ENCODE measurements around the gene C18orf63.

The C18orf63 gene

DNA sequence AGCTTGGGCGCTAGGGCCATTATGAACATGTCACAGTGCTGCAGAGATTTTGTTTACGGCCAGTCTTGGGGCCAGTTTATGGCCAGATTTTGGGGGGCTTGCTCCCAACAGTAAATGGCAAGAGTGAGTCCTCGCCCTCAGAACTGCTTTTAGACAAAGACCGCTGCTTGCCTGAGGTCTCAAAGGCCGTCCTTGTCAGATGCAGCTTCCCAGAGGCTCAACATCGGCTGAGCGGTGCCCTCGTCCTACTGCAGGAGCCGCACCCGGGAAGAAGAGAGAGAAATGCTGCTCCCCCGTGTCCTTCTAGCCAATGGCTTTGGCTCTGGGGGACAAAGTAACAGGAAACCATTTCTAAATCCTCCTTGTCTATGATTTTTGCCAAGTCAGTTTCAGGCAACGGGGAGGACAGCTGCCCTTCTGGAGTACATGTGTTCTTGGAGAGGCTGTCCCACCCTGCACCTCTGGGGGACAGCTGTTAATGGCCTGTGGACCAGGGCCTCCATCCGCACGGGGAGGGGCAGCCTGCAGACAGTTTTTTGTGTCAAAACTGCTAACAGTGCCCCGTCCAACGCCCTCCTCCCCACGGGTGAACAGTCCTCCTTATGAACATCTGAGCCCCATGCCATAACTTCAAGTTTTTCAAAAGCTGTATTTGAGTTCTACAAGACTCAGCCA lies 66.1 kb downstream of the C18orf63 start:
- DNase-seq: no peak

DNA sequence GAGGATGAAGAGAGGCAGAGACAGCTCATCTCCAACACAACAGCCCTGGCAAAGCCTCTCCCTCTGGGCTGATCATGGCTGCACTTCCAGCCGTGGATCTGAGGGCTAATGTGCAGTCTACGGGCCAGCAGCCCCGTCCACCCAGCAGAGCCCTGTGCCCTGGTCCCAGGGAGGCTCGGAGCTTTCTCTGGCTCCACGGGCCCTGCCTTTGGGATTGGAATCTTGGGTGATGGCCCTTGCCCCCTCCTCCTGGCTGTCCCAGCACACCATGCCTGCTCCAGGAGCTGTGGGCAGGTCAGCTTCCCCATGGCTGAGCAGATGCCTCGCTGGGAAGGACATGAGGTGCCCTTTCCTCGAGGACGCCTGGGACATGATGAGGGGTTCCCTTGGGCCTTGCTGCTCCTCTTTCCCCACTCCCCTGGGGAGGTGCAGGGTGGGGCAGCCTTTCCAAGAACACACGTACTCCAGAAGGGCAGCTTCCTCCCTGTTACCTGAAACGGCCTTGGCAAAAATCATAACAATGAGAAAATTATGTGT lies 66.9 kb downstream of the C18orf63 start:
- DNase-seq: no peak

DNA sequence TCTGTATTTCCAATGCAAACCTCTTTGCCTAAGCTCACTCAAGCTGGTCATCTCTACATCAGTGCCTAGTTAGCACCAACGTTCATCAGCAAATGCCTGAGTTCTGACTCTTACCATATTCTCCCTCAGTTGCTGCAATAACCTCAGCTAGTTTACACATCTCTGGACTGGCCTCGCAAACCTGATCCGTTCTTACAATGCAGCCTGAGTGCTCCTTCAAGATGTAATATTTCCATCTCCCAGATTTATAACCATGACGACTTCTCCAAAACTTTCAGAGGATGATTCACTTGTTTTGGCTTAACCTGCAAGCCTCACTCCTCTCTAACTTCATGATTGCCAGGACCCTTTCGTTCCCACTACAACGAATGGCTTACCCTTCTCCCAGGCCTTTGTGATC lies 71.7 kb downstream of the C18orf63 start:
- DNase-seq: no peak

- DNase-seq: no peak
Measured at GRCh38 chr18:74388227-74388626, 72.6 kb downstream of the C18orf63 start.

DNA sequence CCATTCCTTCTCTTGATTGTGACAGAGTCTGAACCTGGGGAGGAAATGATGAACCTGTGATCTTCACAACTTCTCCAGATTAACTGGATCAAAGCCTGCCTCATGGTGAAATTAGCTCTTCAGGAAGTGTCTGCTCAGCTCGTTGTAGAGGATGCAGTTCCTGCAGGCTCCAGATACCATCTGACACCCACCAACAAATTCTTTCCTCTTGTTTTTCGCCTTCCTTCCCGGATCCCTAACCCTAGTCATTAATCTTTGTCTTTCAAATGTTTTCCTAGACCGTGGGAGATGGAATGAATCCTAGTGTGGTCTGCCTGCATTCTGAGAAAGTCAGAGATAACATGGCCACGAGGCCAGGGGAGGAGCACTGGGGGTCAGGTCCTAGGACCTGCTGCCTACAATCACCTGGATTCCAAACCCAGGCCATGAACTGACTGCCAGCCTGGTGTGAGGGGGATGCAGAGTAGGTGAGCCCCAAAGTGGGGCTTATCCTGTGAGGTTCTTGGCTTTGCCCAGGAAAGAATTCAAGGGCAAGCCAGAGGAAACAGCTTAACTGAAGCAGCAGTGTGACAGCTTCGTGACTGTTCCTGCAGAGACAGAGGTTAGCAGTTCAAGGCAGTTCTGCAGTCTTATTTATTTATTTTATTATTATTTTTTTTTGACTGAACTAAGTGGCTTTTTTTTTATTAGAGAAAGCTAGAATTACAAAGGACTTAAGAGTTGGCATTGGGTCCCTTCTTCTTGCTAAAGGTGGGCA lies 73.7 kb downstream of the C18orf63 start:
- DNase-seq: no peak

DNA sequence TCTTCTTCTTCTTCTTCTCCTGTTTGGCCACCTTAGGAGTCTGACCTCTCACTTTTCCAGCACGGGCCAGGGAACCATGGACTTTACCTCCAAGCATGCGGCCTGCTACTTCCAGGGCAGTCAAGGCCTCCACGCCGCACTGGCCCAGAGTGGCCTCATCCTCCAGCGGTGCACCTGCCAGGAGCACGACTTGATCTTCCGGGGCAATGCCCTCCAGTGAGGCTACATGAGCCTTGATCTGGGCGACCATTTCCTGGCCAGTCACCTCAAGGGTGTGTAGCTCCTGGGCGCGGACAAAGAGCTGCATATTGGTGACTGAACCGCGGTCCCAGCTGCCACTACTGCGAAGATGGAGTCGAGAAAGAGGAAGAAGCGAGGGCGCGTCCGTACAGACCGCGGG lies 74.4 kb downstream of the C18orf63 start:
- no peak for DNase-seq

- DNase-seq: no peak
Measured at GRCh38 chr18:74390900-74391299, 75.3 kb downstream of the C18orf63 start.

DNA sequence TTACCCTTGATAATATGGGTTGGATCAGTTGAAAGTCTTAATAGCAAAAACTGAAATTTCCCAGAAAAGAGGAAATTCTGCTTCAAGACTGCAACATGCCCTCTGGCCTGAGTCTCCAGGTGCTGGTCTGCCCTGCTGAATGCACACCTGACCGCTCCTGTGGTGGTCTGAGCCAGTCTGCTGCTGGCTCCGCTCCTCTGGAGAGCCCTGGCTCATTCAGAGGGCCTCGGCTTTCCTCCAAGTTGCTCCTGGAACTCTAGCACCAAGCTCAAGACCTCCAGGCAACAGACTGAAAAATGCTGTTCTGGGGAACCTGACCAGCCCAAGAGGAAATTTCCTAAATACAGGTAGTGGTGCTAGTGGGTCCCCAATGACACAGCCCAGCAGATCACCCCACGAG lies 76.7 kb downstream of the C18orf63 start:
- no peak for DNase-seq

DNA sequence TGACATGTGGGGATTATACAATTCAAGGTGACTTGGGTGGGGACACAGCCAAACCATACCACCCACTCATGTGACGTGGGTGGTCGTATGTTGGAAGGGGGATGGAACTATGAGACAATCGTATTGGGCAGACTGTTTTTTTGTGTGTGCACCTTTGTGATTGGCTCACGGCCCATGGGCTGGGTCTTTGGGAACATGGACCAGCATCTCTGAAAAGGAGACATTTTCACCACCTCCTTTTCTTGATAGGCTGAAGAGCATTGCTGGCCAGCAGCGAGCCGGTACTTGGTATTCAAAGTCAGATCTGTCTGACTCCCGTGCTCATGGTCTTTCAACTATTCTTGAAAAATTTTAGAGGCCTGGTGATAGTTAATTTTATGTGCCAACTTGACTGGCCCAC lies 79.4 kb downstream of the C18orf63 start:
- DNase-seq: no peak

DNA sequence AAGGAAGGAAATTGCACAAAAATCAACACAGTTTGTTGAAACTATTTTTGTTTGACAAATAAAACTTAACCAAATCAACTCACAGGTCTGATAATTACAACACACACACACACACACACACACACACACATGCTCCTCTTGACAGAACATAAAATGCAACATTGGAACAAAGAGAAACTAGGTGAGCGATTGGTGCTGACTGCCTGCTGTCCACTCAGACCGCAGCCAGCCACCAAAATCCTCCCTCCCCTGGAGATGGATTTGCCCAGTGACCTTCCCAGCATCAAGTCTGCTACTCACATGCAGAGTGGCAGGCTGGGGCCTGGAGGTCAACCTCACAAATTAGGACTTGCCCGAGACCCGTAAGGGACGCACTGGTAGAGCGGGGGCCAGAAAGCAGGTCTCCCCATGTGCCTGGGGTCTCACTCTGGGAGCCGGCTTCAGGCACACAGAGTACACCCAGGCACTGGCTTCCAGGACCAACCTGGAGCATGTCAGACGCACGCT lies 80.1 kb downstream of the C18orf63 start:
- DNase-seq: no peak

DNA sequence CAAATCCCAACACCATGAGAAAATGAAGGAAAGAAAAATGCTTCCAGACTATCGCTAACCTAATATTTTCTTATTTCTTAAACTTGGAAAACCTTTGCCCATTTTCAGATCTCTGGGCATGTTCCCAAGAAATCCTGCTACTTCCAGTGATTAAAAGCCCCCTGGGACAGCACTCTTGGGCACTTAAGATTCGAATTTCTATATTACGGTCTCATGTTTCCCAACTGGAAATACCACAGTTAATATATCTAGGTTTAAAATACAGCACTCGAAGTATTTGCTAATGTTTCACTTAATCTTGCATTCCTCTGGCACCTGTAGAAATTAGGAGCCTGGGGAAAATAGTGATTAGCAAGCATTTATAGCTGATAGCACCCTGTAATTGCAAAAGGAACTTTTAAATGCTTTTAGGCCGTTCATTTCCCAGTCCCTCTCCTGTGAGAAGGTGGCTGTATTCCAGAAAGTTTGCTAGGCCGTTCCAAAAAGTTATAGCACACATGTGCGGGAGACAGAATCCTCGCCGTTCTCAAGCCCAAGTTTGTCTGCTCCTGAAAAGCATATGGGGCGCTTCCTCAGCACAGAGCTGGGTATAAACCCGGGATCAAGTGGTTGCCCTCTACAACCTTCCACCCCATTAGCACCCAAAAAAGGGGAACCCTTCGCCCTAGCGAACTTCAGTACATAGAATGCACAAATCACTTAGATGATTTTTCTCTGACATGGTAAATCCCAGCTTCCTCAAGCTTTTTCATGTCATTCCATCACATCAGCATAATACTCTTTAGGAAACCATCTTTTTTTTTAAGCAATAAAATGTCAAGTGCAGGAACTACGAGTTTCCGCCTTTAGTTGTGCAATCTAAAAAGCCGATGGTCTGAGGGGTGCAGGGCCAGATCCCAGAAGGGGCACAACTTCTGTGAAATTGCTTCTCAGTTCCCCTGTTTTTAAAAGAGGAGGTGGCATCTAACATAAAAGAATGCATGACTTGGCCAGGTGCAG lies 80.8 kb downstream of the C18orf63 start:
- no peak for DNase-seq

DNA sequence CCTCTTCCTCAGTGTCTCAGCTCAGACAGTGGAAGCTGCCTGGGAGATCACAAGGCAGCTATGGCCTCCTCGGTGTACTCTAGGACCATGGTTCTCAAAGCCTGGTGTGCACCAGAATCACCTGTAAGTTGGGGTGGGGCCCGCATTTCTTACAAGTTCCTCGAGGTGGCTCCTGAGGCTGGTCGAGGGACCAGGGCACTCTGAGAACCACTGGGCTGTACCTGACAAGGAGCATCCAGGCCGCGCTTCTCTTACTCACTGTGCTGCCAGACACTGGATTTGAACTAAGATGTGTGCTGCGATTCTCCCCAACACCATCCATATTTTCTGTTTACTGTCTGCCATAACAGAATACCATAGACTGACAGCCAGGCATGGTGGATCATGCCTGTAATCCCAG lies 81.9 kb downstream of the C18orf63 start:
- DNase-seq: no peak

DNA sequence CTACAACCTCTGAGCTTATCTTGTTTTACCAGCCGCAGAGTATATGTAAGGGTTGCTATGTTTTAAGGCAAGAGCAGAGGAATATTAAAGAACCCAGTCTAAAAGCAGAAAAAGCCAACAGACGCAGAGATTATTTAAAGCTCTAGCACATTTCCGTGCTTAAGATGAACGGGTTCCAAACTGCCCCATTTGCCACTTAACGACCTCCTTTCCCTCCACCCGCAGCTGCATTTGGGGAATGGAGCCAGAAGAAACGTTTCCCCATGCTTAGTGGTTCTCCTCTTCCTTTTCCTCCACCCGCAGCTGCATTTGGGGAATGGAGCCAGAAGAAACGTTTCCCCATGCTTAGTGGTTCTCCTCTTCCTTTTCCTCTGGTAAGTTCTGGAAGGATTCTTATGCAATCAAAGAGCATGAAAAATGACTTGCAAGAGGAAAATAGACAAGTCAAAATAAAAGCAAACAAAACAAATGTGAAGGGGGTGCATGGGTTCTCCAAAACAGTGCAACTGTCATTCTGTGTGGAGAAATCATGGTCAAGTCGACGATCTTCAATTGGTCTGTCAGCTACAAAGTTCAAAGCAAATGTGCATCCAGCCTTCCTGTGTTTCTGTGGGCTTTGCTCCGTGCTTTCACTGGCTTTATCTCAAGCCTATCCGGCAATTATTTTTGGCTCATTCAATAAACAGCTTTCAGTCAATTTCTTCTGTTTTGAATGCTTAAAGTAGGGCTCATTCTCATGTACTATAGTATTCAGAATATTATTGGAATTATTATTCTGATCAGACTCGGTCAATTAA lies 83.7 kb downstream of the C18orf63 start:
- DNase-seq: no peak

GRCh38 chr18:74400813-74401212 lies 85.2 kb downstream of the C18orf63 start:
- no peak for DNase-seq

GRCh38 chr18:74402806-74403433 lies 87.3 kb downstream of the C18orf63 start:
- DNase-seq: no peak

GRCh38 chr18:74407888-74408287 lies 92.2 kb downstream of the C18orf63 start:
- no peak for DNase-seq

Measured in CD4-positive, alpha-beta T cell treated with Interleukin-17A for 1 hour (primary cell).